Thyroid gland (tissue), 4 donors: ENCODE results near the gene RASSF8. TPM values are rescaled to one million over a fixed set of nuclear protein-coding genes. Genes with fewer than 3 reads are reported as not detected.

Experiments used
- DNase-seq, 2 donors: peaks; one replicate each; pipeline ENCODE4 v3.0.0-alpha.2; 2019
- H3K27ac ChIP-seq, 3 donors: fragments of 200-600 bp; sonication (generic); 1 replicate in 2 of 3; 2 replicates in 1 of 3; pipeline ENCODE4 v1.5.1; 2016 to 2019; ENCODE audit warnings: mild to moderate bottlenecking in 1 of 3, moderate library complexity in 1 of 3
- H3K27me3 ChIP-seq: fragments of 200-600 bp; sonication (generic); one replicate; pipeline ENCODE4 v1.5.1; 2019
- H3K36me3 ChIP-seq, 2 donors: fragments of 200-600 bp; sonication (generic); one replicate each; pipeline ENCODE4 v1.5.1; 2016 to 2019
- H3K4me1 ChIP-seq, 2 donors: fragments of 200-600 bp; sonication (generic); one replicate each; pipeline ENCODE4 v1.5.1; 2017 to 2019
- H3K4me3 ChIP-seq, 3 donors: fragments of 200-600 bp; sonication (generic); replicated peaks in 1 of 3; 1 replicate in 2 of 3; 2 replicates in 1 of 3; pipeline ENCODE4 v1.5.1; 2016; ENCODE audit warnings: mild to moderate bottlenecking in 1 of 3
- H3K9me3 ChIP-seq: fragments of 200-600 bp; sonication (generic); one replicate; pipeline ENCODE4 v1.5.1; 2017
- CTCF ChIP-seq, 6 experiments: fragments of 200-600 bp in 3 of 6; fragments of 450-650 bp in 3 of 6; sonication (generic) in 3 of 6; IDR thresholded peaks; one replicate each; pipeline ENCODE4 v1.5.1; 2016 to 2019; ENCODE audit warnings: antibody characterized with exemption in 6 of 6, mild to moderate bottlenecking in 2 of 6, inconsistent platforms in 1 of 6, moderate library complexity in 1 of 6
- POLR2A ChIP-seq, 2 donors: fragments of 450-650 bp; IDR thresholded peaks; one replicate each; pipeline ENCODE4 v1.6.1; 2017; ENCODE audit warnings: antibody characterized with exemption in 2 of 2, mild to moderate bottlenecking in 2 of 2, moderate library complexity in 1 of 2
- whole genome bisulfite sequencing, 2 donors: methylation state at CpG; one replicate each; pipeline ENCODE4 v1.1.5; 2017; 5-methylcytosine and 5-hydroxymethylcytosine counted together
- intact Hi-C: fragments of 100-400 bp; cut with DNase I; formaldehyde crosslinking; loops from one replicate; pipeline ENCODE4 v1.15.1; 2023
- total RNA-seq, 4 donors: library from RNA; depleted of rRNA; stranded (reverse); fragments of >200 nt; gene quantifications; one replicate each; pipeline ENCODE4 v1.2.3, GENCODE V29; 2016

Gene RASSF8
- total RNA-seq, 4 donors from 2014 or later = 20.1 to 69.1 (median 33.5) TPM

GRCh38 chr12:26113853-26114719, 155.6 kb downstream of the RASSF8 start:
- Histone ChIP-seq H3K4me1 (peaks cover 27 to 43% of the 10 kb centered on the region in 2 donors), H3K36me3 (no peaks in the 10 kb centered on the region), H3K9me3 (no peaks in the 10 kb centered on the region), H3K27me3 (no peaks in the 10 kb centered on the region), H3K27ac (peak overlapping the region; percentile 96 to 99 (median 98)), H3K4me3 (peak overlapping the region in 2 of 3 donors; percentile 32 to 33)
- 1 to 2% methylated on average over 20 to 42 of the region's 72 CpGs for WGBS, 2 donors
- intact Hi-C loops = no loop called here
- TF ChIP-seq CTCF (IDR thresholded peaks at IDR 0.05) (peak in 4 of 6 experiments; percentile 41 to 66 (median 46)), POLR2A (IDR thresholded peaks at IDR 0.05) (peak; percentile 85 to 89)
- DNase-seq = peak; percentile 95 to 96

- 56% methylated on average over 13 of the region's 13 CpGs for WGBS, 2 donors
- intact Hi-C loops = no loop called here
These were observed 156.4 kb downstream of the RASSF8 start for GRCh38 chr12:26114720-26115401.

GRCh38 chr12:26116829-26117715, 158.6 kb downstream of the RASSF8 start:
- Histone ChIP-seq H3K27me3 (no peaks in the 10 kb centered on the region), H3K27ac (peak overlapping the region; percentile 94 to 99 (median 94)), H3K9me3 (no peaks in the 10 kb centered on the region), H3K4me3 (no peak overlapping the region), H3K36me3 (no peaks in the 10 kb centered on the region), H3K4me1 (peaks cover 31 to 61% of the 10 kb centered on the region in 2 donors)
- DNase-seq = peak in 1 of 2 donors; percentile 41
- intact Hi-C loops = no loop called here
- WGBS, 2 donors = 71 to 75% methylated on average over 6 of the region's 6 CpGs
- no peak for TF ChIP-seq CTCF (IDR thresholded peaks at IDR 0.05)
- TF ChIP-seq POLR2A (IDR thresholded peaks at IDR 0.05) = no peak

More at GRCh38 chr12:26114720-26115401, 156.4 kb downstream of the RASSF8 start:
- Histone ChIP-seq H3K4me3 (peak overlapping the region in 1 of 3 donors; percentile 33), H3K4me1 (peaks cover 27 to 47% of the 10 kb centered on the region in 2 donors), H3K27ac (peak overlapping the region; percentile 96 to 99 (median 98)), H3K27me3 (no peaks in the 10 kb centered on the region), H3K9me3 (no peaks in the 10 kb centered on the region), H3K36me3 (no peaks in the 10 kb centered on the region)
- no peak for TF ChIP-seq POLR2A (IDR thresholded peaks at IDR 0.05)
- TF ChIP-seq CTCF (IDR thresholded peaks at IDR 0.05) = no peak
- no peak for DNase-seq

- Histone ChIP-seq H3K36me3 (no peaks in the 10 kb centered on the region), H3K4me3 (no peak overlapping the region), H3K27me3 (no peaks in the 10 kb centered on the region), H3K4me1 (peaks cover 28 to 57% of the 10 kb centered on the region in 2 donors), H3K9me3 (no peaks in the 10 kb centered on the region), H3K27ac (peak overlapping the region; percentile 94 to 99 (median 94))
- intact Hi-C loops = no loop called here
- 61 to 76% methylated on average over 4 of the region's 4 CpGs for WGBS, 2 donors
- TF ChIP-seq POLR2A (IDR thresholded peaks at IDR 0.05) (no peak), CTCF (IDR thresholded peaks at IDR 0.05) (no peak)
- peak in 1 of 2 donors; percentile 18 for DNase-seq
These were observed 159.8 kb downstream of the RASSF8 start for GRCh38 chr12:26118308-26118707.
